Stimulated activated CD4-positive, alpha-beta T cell treated with anti-CD3 and anti-CD28 coated beads, Interleukin-2, amount 100 ng/mL, for 4 hours (primary cell): ENCODE results near the gene TSGA10IP.
"Not testable (repeated sequence)": the region's sequence is repeated elsewhere in the genome, so short reads cannot be mapped to it uniquely, and the experiment has no call there.

Experiments used
- DNase-seq: peaks from one replicate; pipeline ENCODE4 v3.0.0-alpha.2; 2020; ENCODE audit warnings: low read depth

The TSGA10IP gene

DNA sequence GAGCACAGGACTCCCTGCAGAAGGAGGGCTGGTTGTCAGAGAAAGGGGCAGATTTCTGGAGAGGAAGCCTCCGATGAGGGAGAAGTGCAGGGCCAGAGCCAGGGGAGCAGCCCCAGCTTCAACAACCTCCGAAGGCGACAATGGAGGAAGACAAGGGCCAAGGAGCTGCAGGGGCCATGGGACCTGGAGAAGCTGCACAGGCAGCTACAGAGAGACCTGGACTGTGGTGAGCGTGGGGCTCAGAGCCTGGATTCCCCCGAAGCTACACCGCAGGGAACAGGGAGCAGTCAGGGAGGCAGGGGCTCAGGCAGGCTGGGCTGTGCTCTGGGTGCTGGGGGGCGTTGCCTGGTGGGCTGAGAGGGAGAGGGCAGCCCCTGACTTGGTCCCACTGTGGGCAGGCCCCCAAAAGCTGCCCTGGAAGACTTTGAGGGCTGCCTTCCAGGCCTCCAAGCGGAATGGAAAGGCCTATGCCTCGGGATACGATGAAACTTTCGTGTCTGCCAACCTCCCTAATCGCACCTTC is 2.4 kb downstream of the TSGA10IP start:
- no peak for DNase-seq

DNA sequence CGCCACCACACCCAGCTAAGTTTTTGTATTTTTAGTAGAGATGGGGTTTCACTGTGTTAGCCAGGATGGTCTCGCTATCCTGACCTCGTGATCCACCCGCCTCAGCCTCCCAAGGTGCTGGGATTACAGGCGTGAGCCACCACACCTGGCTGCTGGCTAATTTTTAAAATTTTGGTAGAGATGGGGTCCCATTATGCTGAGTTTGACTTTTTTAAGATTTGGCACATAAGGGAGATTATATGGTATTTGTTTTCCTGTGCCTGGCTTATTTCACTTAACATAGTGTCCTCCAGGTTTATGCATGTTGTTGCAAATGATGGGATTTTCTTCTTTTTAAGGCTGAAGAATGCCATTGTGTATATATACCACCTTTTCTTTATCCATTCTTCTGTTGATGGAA is 5.4 kb downstream of the TSGA10IP start:
- DNase-seq, result not testable (repeated sequence)

- not testable (repeated sequence) for DNase-seq
These were observed 6.4 kb downstream of the TSGA10IP start for GRCh38 chr11:65951641-65952040.

GRCh38 chr11:65952052-65952521 is 6.8 kb downstream of the TSGA10IP start:
- no peak for DNase-seq

DNA sequence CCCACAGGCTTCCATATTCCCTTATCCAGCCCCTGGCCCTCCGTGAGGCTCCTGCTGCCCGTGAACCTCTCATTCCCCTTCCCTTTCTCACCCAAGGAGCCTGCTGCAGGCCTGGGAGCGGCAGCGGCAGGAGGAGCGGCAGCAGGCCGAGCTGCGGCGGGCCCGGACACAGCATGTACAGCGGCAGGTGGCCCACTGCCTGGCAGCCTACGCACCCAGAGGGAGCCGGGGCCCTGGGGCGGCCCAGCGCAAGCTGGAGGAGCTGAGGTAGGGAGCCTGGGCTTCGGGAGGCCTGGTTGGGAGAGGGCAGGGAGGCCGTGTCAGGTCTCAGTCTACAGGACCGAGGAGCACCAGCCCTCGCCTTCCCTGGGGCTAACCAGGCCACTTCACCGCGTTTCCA is 8.2 kb downstream of the TSGA10IP start:
- no peak for DNase-seq

DNA sequence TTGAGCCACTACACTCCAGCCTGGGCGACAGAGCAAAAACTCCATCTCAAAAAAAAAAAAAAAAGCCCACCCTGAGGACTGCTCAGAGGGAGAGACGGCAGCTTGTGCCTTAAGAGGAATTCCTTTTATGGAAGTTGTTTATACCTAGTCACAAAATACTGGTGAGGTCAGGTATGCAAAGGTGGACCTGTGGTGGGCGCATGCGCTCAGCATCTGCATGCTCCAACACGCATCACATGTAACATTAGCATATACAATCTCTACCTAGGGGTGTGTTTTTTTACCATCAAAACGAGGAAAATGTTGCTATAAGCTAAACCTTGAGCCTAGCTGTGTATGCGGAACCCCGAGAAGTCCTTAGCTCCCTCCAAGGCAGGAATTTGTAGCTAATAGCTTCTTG is 9.5 kb downstream of the TSGA10IP start:
- DNase-seq, result no peak

- no peak for DNase-seq
These were observed 13.0 kb downstream of the TSGA10IP start for GRCh38 chr11:65958291-65958690.

GRCh38 chr11:65958774-65959420 is 13.6 kb downstream of the TSGA10IP start:
- no peak for DNase-seq

DNA sequence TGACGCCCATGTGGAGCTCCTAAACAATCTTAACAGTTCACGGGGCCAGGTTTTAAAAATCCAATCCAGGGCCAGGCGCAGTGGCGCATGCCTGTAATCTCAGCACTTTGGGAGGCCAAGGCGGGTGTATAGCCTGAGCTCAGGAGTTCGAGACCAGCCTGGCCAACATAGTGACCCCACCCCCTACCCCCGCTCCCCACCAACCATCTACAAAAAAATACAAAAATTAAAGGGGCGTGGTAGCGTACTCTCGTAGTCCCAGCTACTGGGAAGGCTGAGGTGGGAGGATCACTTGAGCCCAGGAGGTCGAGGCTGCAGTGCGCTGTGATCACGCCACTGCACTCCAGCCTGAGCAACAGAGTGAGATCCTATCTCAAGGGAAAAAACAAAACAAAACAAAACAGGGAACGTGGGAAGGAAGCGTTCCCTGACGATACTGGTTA is 15.6 kb downstream of the TSGA10IP start:
- DNase-seq, result no peak

- peak; percentile 94 for DNase-seq
These were observed 16.2 kb downstream of the TSGA10IP start, which contains the start of gene SART1 for GRCh38 chr11:65961267-65962140. Gene SART1, plus strand, starts transcription at chr11:65961734. Its CDS starts 47 bp downstream, at chr11:65961781.

- DNase-seq, result no peak
These were observed 16.9 kb downstream of the TSGA10IP start for GRCh38 chr11:65962141-65962564.

- DNase-seq, result no peak
These were observed 19.6 kb downstream of the TSGA10IP start for GRCh38 chr11:65964906-65965305.

GRCh38 chr11:65965986-65966762 is 20.9 kb downstream of the TSGA10IP start:
- no peak for DNase-seq

GRCh38 chr11:65967329-65967934 is 22.2 kb downstream of the TSGA10IP start:
- no peak for DNase-seq

GRCh38 chr11:65968600-65969482 is 23.6 kb downstream of the TSGA10IP start:
- no peak for DNase-seq

DNA sequence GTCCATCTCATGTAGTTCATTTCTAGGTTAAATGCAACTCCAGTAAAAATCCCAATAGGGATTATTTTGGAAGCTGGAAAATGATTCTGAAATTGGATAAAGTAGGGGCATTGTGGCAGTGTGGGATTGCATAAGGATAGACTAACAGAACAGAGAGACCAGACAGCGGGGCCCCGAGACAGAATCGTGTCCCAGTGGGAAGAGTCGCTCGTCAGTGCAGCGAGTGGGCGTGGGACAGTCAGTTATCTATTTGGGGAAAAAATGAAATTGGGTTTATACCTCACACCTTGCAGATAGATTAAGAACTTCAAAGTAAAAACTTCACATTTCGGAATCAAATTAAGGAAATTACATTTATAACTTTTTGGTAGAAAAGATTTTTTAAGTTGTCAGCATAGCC is 26.8 kb downstream of the TSGA10IP start:
- DNase-seq, result no peak

DNA sequence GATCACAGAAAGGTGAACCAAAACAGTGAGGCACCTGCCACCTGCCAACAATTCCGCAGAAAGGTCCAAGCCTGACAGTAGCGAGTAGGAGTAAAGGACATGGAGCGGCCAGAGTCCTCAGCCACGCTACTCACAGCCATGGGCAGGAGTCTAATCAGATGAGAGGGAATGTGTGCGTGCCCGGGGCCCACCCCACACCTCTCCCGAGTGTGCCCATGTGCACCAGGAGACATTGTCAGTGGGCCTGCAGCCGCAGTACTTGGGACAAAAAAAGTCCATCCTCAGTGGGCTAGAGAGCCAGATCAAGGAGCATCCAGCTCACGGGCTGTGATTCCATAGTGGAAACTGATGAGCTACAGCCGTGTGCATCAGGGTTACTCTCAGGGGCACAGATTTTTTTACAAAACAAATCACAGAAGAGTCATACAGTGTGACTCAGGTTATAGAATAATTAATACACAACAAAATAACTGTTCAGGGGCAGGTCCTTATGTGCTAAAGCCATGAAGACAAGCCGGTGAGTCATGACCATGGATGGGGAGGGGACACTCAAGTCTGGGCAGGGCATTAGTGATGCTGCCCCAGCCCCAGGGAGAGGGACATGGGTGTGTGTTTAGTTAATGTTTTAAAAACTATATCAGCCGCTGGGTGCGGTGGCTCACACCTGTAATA is 28.3 kb downstream of the TSGA10IP start:
- DNase-seq, result no peak

GRCh38 chr11:65975771-65976170 is 30.5 kb downstream of the TSGA10IP start:
- DNase-seq, result no peak

- DNase-seq, result no peak
These were observed 31.2 kb downstream of the TSGA10IP start for GRCh38 chr11:65976216-65977176.
